Muscle layer of duodenum (tissue), 2 donors: ENCODE data around the gene HID1.
"Not testable (repeated sequence)": the region's sequence is repeated elsewhere in the genome, so short reads cannot be mapped to it uniquely, and the experiment has no call there.

ENCODE experiments used
- H3K27ac ChIP-seq: one replicate; pipeline ENCODE4 v1.7.0; 2013; ENCODE audit warnings: mild to moderate bottlenecking, low read length
- H3K27me3 ChIP-seq: one replicate; pipeline ENCODE4 v1.7.0; 2013; ENCODE audit warnings: low read depth, mild to moderate bottlenecking, control low read depth, low read length
- H3K36me3 ChIP-seq, 2 donors: one replicate each; pipeline ENCODE4 v1.7.0; 2013; ENCODE audit warnings: low read length in 2 of 2, control low read depth in 1 of 2, mild to moderate bottlenecking in 1 of 2; ENCODE audit not compliant: insufficient read depth in 2 of 2, control insufficient read depth in 1 of 2
- H3K4me1 ChIP-seq, 2 donors: one replicate each; pipeline ENCODE4 v1.7.0; 2013; ENCODE audit warnings: low read length in 2 of 2, mild to moderate bottlenecking in 2 of 2, control low read depth in 1 of 2, moderate library complexity in 1 of 2; ENCODE audit not compliant: insufficient read depth in 2 of 2, control insufficient read depth in 1 of 2
- H3K4me3 ChIP-seq, 2 donors: one replicate each; pipeline ENCODE4 v1.7.0; 2013; ENCODE audit warnings: low read length in 2 of 2, low read depth in 1 of 2, mild to moderate bottlenecking in 1 of 2
- H3K9me3 ChIP-seq, 2 donors: one replicate each; pipeline ENCODE4 v1.7.0; 2013; ENCODE audit warnings: low read length in 2 of 2, control low read depth in 1 of 2, mild to moderate bottlenecking in 1 of 2; ENCODE audit not compliant: control insufficient read depth in 1 of 2
- donor health status: healthy.

HID1 gene

GRCh38 chr17:74994440-74994839 is 21.9 kb upstream of the HID1 start:
- Histone ChIP-seq H3K9me3 (no peaks in the 10 kb centered on the region), H3K27me3 (no peaks in the 10 kb centered on the region), H3K27ac (no peak overlapping the region), H3K36me3 (peaks cover under 1 to 3% of the 10 kb centered on the region in 2 donors), H3K4me3 (no peak overlapping the region), H3K4me1 (peaks cover 0 to 6% of the 10 kb centered on the region in 2 donors)

- peaks cover 6 to 16% of the 10 kb centered on the region in 2 donors for H3K4me1 ChIP-seq
- no peaks in the 10 kb centered on the region for H3K9me3 ChIP-seq
- no peaks in the 10 kb centered on the region for H3K27me3 ChIP-seq
- no peak overlapping the region for H3K4me3 ChIP-seq
- peaks cover 0 to 5% of the 10 kb centered on the region in 2 donors for H3K36me3 ChIP-seq
- H3K27ac ChIP-seq, result peak overlapping the region; percentile 74
Measured at GRCh38 chr17:74992223-74992622, 19.7 kb upstream of the HID1 start.

GRCh38 chr17:74990581-74991105 is 18.1 kb upstream of the HID1 start:
- Histone ChIP-seq H3K27ac (peak overlapping the region; percentile 67), H3K4me3 (no peak overlapping the region), H3K27me3 (no peaks in the 10 kb centered on the region), H3K4me1 (peaks cover 6 to 20% of the 10 kb centered on the region in 2 donors), H3K36me3 (peaks cover 0 to 5% of the 10 kb centered on the region in 2 donors), H3K9me3 (no peaks in the 10 kb centered on the region)

GRCh38 chr17:74987909-74988711 is 15.6 kb upstream of the HID1 start:
- Histone ChIP-seq H3K27me3 (no peaks in the 10 kb centered on the region), H3K36me3 (peaks cover 0 to 5% of the 10 kb centered on the region in 2 donors)

GRCh38 chr17:74987418-74987908 is 14.9 kb upstream of the HID1 start, which contains the start of gene CDR2L:
Gene CDR2L, plus strand, starts transcription at chr17:74987632. Its CDS starts 412 bp downstream, at chr17:74988044.
- Histone ChIP-seq H3K27ac (peak within 1 kb of the TSS; percentile 99), H3K9me3 (no peaks in the 10 kb centered on the region), H3K4me1 (peaks cover 6 to 20% of the 10 kb centered on the region in 2 donors), H3K36me3 (peaks cover 0 to 5% of the 10 kb centered on the region in 2 donors), H3K27me3 (no peaks in the 10 kb centered on the region), H3K4me3 (peak within 1 kb of the TSS; percentile 71 to 82)

More at GRCh38 chr17:74987909-74988711, 15.6 kb upstream of the HID1 start:
- H3K9me3 ChIP-seq, result no peaks in the 10 kb centered on the region
- H3K27ac ChIP-seq, result peak overlapping the region; percentile 99
- peaks cover 6 to 20% of the 10 kb centered on the region in 2 donors for H3K4me1 ChIP-seq
- H3K4me3 ChIP-seq, result peak overlapping the region; percentile 71 to 82

GRCh38 chr17:74986206-74986576 is 13.6 kb upstream of the HID1 start:
- Histone ChIP-seq H3K27ac (no peak overlapping the region), H3K4me3 (no peak overlapping the region), H3K27me3 (no peaks in the 10 kb centered on the region), H3K9me3 (no peaks in the 10 kb centered on the region), H3K4me1 (peaks cover 13 to 27% of the 10 kb centered on the region in 2 donors), H3K36me3 (peaks cover 0 to 5% of the 10 kb centered on the region in 2 donors)

- H3K4me1 ChIP-seq, result peaks cover 7 to 14% of the 10 kb centered on the region in 2 donors
- H3K36me3 ChIP-seq, H3K9me3 ChIP-seq, H3K27me3 ChIP-seq: not testable (repeated sequence)
- peak overlapping the region; percentile 90 for H3K27ac ChIP-seq
- peak overlapping the region; percentile 79 for H3K4me3 ChIP-seq
Measured at GRCh38 chr17:74982663-74983313, 10.2 kb upstream of the HID1 start.

GRCh38 chr17:74981979-74982662 is 9.6 kb upstream of the HID1 start:
- Histone ChIP-seq H3K4me1 (peaks cover 7 to 13% of the 10 kb centered on the region in 2 donors), H3K4me3 (peak overlapping the region; percentile 79), H3K27me3 (no peaks in the 10 kb centered on the region), H3K27ac (peak overlapping the region; percentile 90), H3K9me3 (no peaks in the 10 kb centered on the region), H3K36me3 (no peaks in the 10 kb centered on the region)

GRCh38 chr17:74981318-74981978 is 8.9 kb upstream of the HID1 start:
- Histone ChIP-seq H3K36me3 (no peaks in the 10 kb centered on the region), H3K4me1 (peaks cover 7 to 9% of the 10 kb centered on the region in 2 donors), H3K9me3 (no peaks in the 10 kb centered on the region), H3K27me3 (no peaks in the 10 kb centered on the region), H3K4me3 (peak overlapping the region; percentile 79), H3K27ac (peak overlapping the region; percentile 90)

GRCh38 chr17:74979408-74980146 is 7.0 kb upstream of the HID1 start:
- Histone ChIP-seq H3K27ac (no peak overlapping the region), H3K9me3 (no peaks in the 10 kb centered on the region), H3K4me1 (peaks cover 7 to 9% of the 10 kb centered on the region in 2 donors), H3K27me3 (no peaks in the 10 kb centered on the region), H3K36me3 (no peaks in the 10 kb centered on the region), H3K4me3 (no peak overlapping the region)
